Left lung (tissue), 10 donors: Measurements from ENCODE around the gene UBXN1. TPM values are rescaled to one million over a fixed set of nuclear protein-coding genes. Genes with fewer than 3 reads are reported as not detected.
"Not testable (repeated sequence)": the region's sequence is repeated elsewhere in the genome, so short reads cannot be mapped to it uniquely, and the experiment has no call there.

Experiments used
- ATAC-seq: fragments of 200-7000 bp; cut with Tn5 transposase; one replicate; pipeline ENCODE4 v1.9.1; 2020; ENCODE audit warnings: moderate library complexity
- DNase-seq, 4 donors: peaks; one replicate each; pipeline ENCODE4 v3.0.0-alpha.2; 2013 to 2020
- H3K27ac ChIP-seq, 2 donors: fragments of 200-600 bp; sonication (generic) in 1 of 2; one replicate each; pipeline versions ENCODE4 v1.5.0 to v1.8.0; 2020 to 2021
- H3K27me3 ChIP-seq, 2 donors: fragments of 200-600 bp; sonication (generic) in 1 of 2; one replicate each; pipeline versions ENCODE4 v1.5.0 to v1.8.0; 2020 to 2021
- H3K36me3 ChIP-seq, 2 donors: fragments of 200-600 bp; sonication (generic) in 1 of 2; one replicate each; pipeline versions ENCODE4 v1.5.0 to v1.8.0; 2020 to 2021
- H3K4me1 ChIP-seq, 2 donors: fragments of 200-600 bp; one replicate each; pipeline ENCODE4 v1.8.0; 2021
- H3K4me3 ChIP-seq, 2 donors: fragments of 200-600 bp; sonication (generic) in 1 of 2; one replicate each; pipeline versions ENCODE4 v1.5.0 to v1.8.0; 2020 to 2021; ENCODE audit warnings: mild to moderate bottlenecking in 1 of 2
- H3K9me3 ChIP-seq, 2 donors: fragments of 200-600 bp; sonication (generic) in 1 of 2; one replicate each; pipeline versions ENCODE4 v1.5.0 to v1.8.0; 2020 to 2021
- CTCF ChIP-seq, 2 donors: fragments of 200-600 bp; sonication (generic) in 1 of 2; IDR thresholded peaks; one replicate each; pipeline versions ENCODE4 v1.5.0 to v1.8.0; 2021; ENCODE audit warnings: antibody characterized with exemption in 2 of 2
- intact Hi-C, 2 donors: fragments of 100-400 bp; cut with DNase I; formaldehyde crosslinking; loops; one replicate each; pipeline versions ENCODE4 v1.11.2 to v1.14.2; 2022
- polyA plus RNA-seq, 6 donors: library from polyadenylated mRNA; unstranded; fragments of 120-200 nt; gene quantifications; one replicate each; pipeline ENCODE4 v1.2.1, GENCODE V29; 2013; ENCODE audit not compliant: insufficient read length in 6 of 6
- total RNA-seq, 2 donors: library from RNA; stranded (reverse); fragmentation: NEBNext Ultra II Directional; extraction: Animal tissue kit (Norgen Biotek cat#: 25700); gene quantifications; one replicate each; pipeline ENCODE4 v1.2.1, GENCODE V29; 2021
- donor health status: DM: no; HTN: yes; CAD: no.
- donor health status: DM: no; HTN: no; CAD: no.

Gene UBXN1
- total and polyA plus RNA-seq, 8 donors, result 67.5 to 169 (median 145) TPM

- DNase-seq, result peak in 3 of 4 donors; percentile 8 to 83 (median 77)
- no peaks in the 10 kb centered on the region for H3K9me3 ChIP-seq
- no peak overlapping the region for H3K4me3 ChIP-seq
- peaks cover 0 to 49% of the 10 kb centered on the region in 2 donors for H3K36me3 ChIP-seq
- H3K27me3 ChIP-seq, result no peaks in the 10 kb centered on the region
- no peak overlapping the region for H3K27ac ChIP-seq
- H3K4me1 ChIP-seq, result peaks cover 0 to 8% of the 10 kb centered on the region in 2 donors
- ATAC-seq, result peak; percentile 92
- intact Hi-C loops, result loop anchor here in 1 of 2 donors (5.0 kb wide), 1 partner anchor 312 kb away; no protein-coding TSS in a partner anchor
- peak; percentile 74 to 87 for TF ChIP-seq CTCF (IDR thresholded peaks at IDR 0.05)
These were observed 15.7 kb upstream of the UBXN1 start for GRCh38 chr11:62694455-62695167.

- H3K4me3 ChIP-seq, H3K4me1 ChIP-seq, H3K27me3 ChIP-seq, DNase-seq, H3K9me3 ChIP-seq, H3K27ac ChIP-seq, ATAC-seq: not testable (repeated sequence)
- intact Hi-C loops, result loop anchor here in 1 of 2 donors (5.0 kb wide), 1 partner anchor 311 kb away; no protein-coding TSS in a partner anchor
- H3K36me3 ChIP-seq, result peaks cover 0 to 50% of the 10 kb centered on the region in 2 donors
These were observed 14.8 kb upstream of the UBXN1 start for GRCh38 chr11:62693624-62694023.

- H3K36me3 ChIP-seq, result peaks cover 0 to 44% of the 10 kb centered on the region in 2 donors
- no peak within 1 kb of the TSS for H3K4me3 ChIP-seq
- peaks cover 9 to 28% of the 10 kb centered on the region in 2 donors for H3K27me3 ChIP-seq
- no peaks in the 10 kb centered on the region for H3K9me3 ChIP-seq
- DNase-seq, result no peak
- ATAC-seq, result peak; percentile 51
- peaks cover 0 to 7% of the 10 kb centered on the region in 2 donors for H3K4me1 ChIP-seq
- no peak for TF ChIP-seq CTCF (IDR thresholded peaks at IDR 0.05)
- intact Hi-C loops, result loop anchor here in 1 of 2 donors (5.0 kb wide), 1 partner anchor 307 kb away; no protein-coding TSS in a partner anchor
- H3K27ac ChIP-seq, result no peak within 1 kb of the TSS
These were observed 10.7 kb upstream of the UBXN1 start, which contains the start of gene LRRN4CL for GRCh38 chr11:62689421-62690183. LRRN4CL (minus strand) TSS chr11:62689530; CDS start chr11:62688508, 1,022 bp downstream.

- intact Hi-C loops, result no loop called here
- DNase-seq (no peak), ATAC-seq (no peak)
- TF ChIP-seq CTCF (IDR thresholded peaks at IDR 0.05), result no peak
- H3K4me3 ChIP-seq, result no peak overlapping the region
- H3K27ac ChIP-seq, result no peak overlapping the region
- H3K4me1 ChIP-seq, result peaks cover 0 to 4% of the 10 kb centered on the region in 2 donors
- H3K9me3 ChIP-seq, result no peaks in the 10 kb centered on the region
- peaks cover 0 to 40% of the 10 kb centered on the region in 2 donors for H3K36me3 ChIP-seq
- H3K27me3 ChIP-seq, result peaks cover 9 to 28% of the 10 kb centered on the region in 2 donors
These were observed 9.6 kb upstream of the UBXN1 start for GRCh38 chr11:62688491-62688890.

GRCh38 chr11:62687508-62688396, 8.9 kb upstream of the UBXN1 start:
- peak overlapping the region in 1 of 2 donors; percentile 13 for H3K4me3 ChIP-seq
- peak in 2 of 4 donors; percentile 12 to 75 for DNase-seq
- H3K27me3 ChIP-seq, result peaks cover 9 to 28% of the 10 kb centered on the region in 2 donors
- H3K27ac ChIP-seq, result no peak overlapping the region
- no peak for TF ChIP-seq CTCF (IDR thresholded peaks at IDR 0.05)
- peak; percentile 52 for ATAC-seq
- intact Hi-C loops, result no loop called here
- peaks cover 0 to 4% of the 10 kb centered on the region in 2 donors for H3K4me1 ChIP-seq
- no peaks in the 10 kb centered on the region for H3K9me3 ChIP-seq
- peaks cover 0 to 32% of the 10 kb centered on the region in 2 donors for H3K36me3 ChIP-seq
